HG03442 (cell line): Measurements from ENCODE around the gene TUSC1.
"Not testable (repeated sequence)": the region's sequence is repeated elsewhere in the genome, so short reads cannot be mapped to it uniquely, and the experiment has no call there.

ENCODE experiments used
- ATAC-seq: cut with Tn5 transposase; IDR thresholded peaks from one replicate; pipeline ENCODE4 v1.9.1; 2021; ENCODE audit warnings: mild to moderate bottlenecking, moderate library complexity; ENCODE audit not compliant: unreplicated experiment

Gene TUSC1

GRCh38 chr9:25678147-25678666 is at the start of gene TUSC1:
Gene TUSC1 (minus strand): TSS chr9:25678444. CDS start chr9:25678312, 132 bp downstream.
- peak; percentile 71 for ATAC-seq

- no peak for ATAC-seq
Observed at GRCh38 chr9:25726871-25727410, 48.7 kb upstream of the TUSC1 start.

GRCh38 chr9:25724424-25724823 is 46.2 kb upstream of the TUSC1 start:
- no peak for ATAC-seq

GRCh38 chr9:25716220-25716872 is 38.1 kb upstream of the TUSC1 start:
- no peak for ATAC-seq

- ATAC-seq = no peak
Observed at GRCh38 chr9:25709941-25710340, 31.7 kb upstream of the TUSC1 start.

- ATAC-seq = no peak
Observed at GRCh38 chr9:25704800-25705199, 26.6 kb upstream of the TUSC1 start.

- no peak for ATAC-seq
Observed at GRCh38 chr9:25703701-25704357, 25.6 kb upstream of the TUSC1 start.

- no peak for ATAC-seq
Observed at GRCh38 chr9:25702536-25702935, 24.3 kb upstream of the TUSC1 start.

GRCh38 chr9:25700899-25701298 is 22.7 kb upstream of the TUSC1 start:
- ATAC-seq = not testable (repeated sequence)

GRCh38 chr9:25700430-25700829 is 22.2 kb upstream of the TUSC1 start:
- no peak for ATAC-seq

- no peak for ATAC-seq
Observed at GRCh38 chr9:25691786-25692185, 13.5 kb upstream of the TUSC1 start.

- ATAC-seq = no peak
Observed at GRCh38 chr9:25684321-25684720, 6.1 kb upstream of the TUSC1 start.

- ATAC-seq = no peak
Observed at GRCh38 chr9:25681266-25681665, 3.0 kb upstream of the TUSC1 start.

GRCh38 chr9:25678846-25679360 is 659 bp upstream of the TUSC1 start:
- ATAC-seq = no peak

- peak; percentile 38 for ATAC-seq
Observed at GRCh38 chr9:25677301-25678146, 720 bp downstream of the TUSC1 start.

- not testable (repeated sequence) for ATAC-seq
Observed at GRCh38 chr9:25675858-25676257, 2.4 kb downstream of the TUSC1 start.

GRCh38 chr9:25658571-25658970 is 19.7 kb downstream of the TUSC1 start:
- ATAC-seq = no peak

- ATAC-seq = no peak
Observed at GRCh38 chr9:25654417-25654816, 23.8 kb downstream of the TUSC1 start.

- no peak for ATAC-seq
Observed at GRCh38 chr9:25648116-25648515, 30.1 kb downstream of the TUSC1 start.

GRCh38 chr9:25636026-25636425 is 42.2 kb downstream of the TUSC1 start:
- ATAC-seq = no peak

GRCh38 chr9:25629231-25629630 is 49.0 kb downstream of the TUSC1 start:
- ATAC-seq = no peak
